Trophoblast cell (in vitro differentiated cells and primary cell): ENCODE measurements around the gene LPP.

ENCODE experiments used
- DNase-seq, 2 donors: peaks; one replicate each; pipeline ENCODE4 v3.0.0-alpha.2; 2016
- H2AFZ ChIP-seq: 2 replicates; pipeline ENCODE4 v1.6.1; 2013; ENCODE audit warnings: low read length, moderate library complexity, mild to moderate bottlenecking; ENCODE audit not compliant: insufficient read depth, poor library complexity
- H2AK5ac ChIP-seq: 2 replicates; pipeline ENCODE4 v1.6.1; 2013; ENCODE audit warnings: mild to moderate bottlenecking, low read length
- H2BK120ac ChIP-seq: 2 replicates; pipeline ENCODE4 v1.6.1; 2013; ENCODE audit warnings: low read length, mild to moderate bottlenecking, moderate library complexity; ENCODE audit not compliant: insufficient read depth, poor library complexity
- H2BK12ac ChIP-seq: 2 replicates; pipeline ENCODE4 v1.6.1; 2013; ENCODE audit warnings: mild to moderate bottlenecking, low read length, moderate library complexity
- H2BK5ac ChIP-seq: 2 replicates; pipeline ENCODE4 v1.6.1; 2013; ENCODE audit warnings: low read length, low read depth, moderate library complexity, mild to moderate bottlenecking; ENCODE audit not compliant: poor library complexity
- H3K14ac ChIP-seq: 2 replicates; pipeline ENCODE4 v1.6.1; 2013; ENCODE audit warnings: mild to moderate bottlenecking, low read length
- H3K18ac ChIP-seq: 2 replicates; pipeline ENCODE4 v1.6.1; 2013; ENCODE audit warnings: mild to moderate bottlenecking, low read length
- H3K23ac ChIP-seq: 2 replicates; pipeline ENCODE4 v1.6.1; 2013; ENCODE audit warnings: low read length
- H3K27ac ChIP-seq: 2 replicates; pipeline ENCODE4 v1.5.1; 2013; ENCODE audit warnings: low read depth, mild to moderate bottlenecking, inconsistent platforms, low read length, moderate library complexity
- H3K27me3 ChIP-seq: 2 replicates; pipeline ENCODE4 v1.6.1; 2013; ENCODE audit warnings: inconsistent platforms, mild to moderate bottlenecking, low read length, moderate library complexity; ENCODE audit not compliant: insufficient read depth
- H3K36me3 ChIP-seq, 2 experiments: 1 replicate in 1 of 2; 2 replicates in 1 of 2; pipeline ENCODE4 v1.6.1; 2013; ENCODE audit warnings: low read length in 2 of 2, mild to moderate bottlenecking in 2 of 2, moderate library complexity in 1 of 2; ENCODE audit not compliant: insufficient read depth in 2 of 2, control insufficient read depth in 1 of 2
- H3K4ac ChIP-seq: 2 replicates; pipeline ENCODE4 v1.6.1; 2013; ENCODE audit warnings: low read depth, mild to moderate bottlenecking, low read length, moderate library complexity
- H3K4me1 ChIP-seq, 2 experiments: 1 replicate in 1 of 2; 2 replicates in 1 of 2; pipeline ENCODE4 v1.6.1; 2013; ENCODE audit warnings: low read length in 2 of 2, mild to moderate bottlenecking in 2 of 2, moderate library complexity in 1 of 2; ENCODE audit not compliant: insufficient read depth in 2 of 2, control insufficient read depth in 1 of 2
- H3K4me2 ChIP-seq: 2 replicates; pipeline ENCODE4 v1.6.1; 2013; ENCODE audit warnings: inconsistent platforms, mild to moderate bottlenecking, low read length, moderate library complexity
- H3K4me3 ChIP-seq: 2 replicates; pipeline ENCODE4 v1.5.1; 2013; ENCODE audit warnings: mild to moderate bottlenecking, low read depth, low read length, inconsistent platforms
- H3K79me1 ChIP-seq: one replicate; pipeline ENCODE4 v1.6.1; 2013; ENCODE audit warnings: low read length
- H3K79me2 ChIP-seq: 2 replicates; pipeline ENCODE4 v1.6.1; 2013; ENCODE audit warnings: low read length, mild to moderate bottlenecking; ENCODE audit not compliant: control insufficient read depth, insufficient read depth, poor library complexity
- H3K9ac ChIP-seq: 2 replicates; pipeline ENCODE4 v1.6.1; 2013; ENCODE audit warnings: mild to moderate bottlenecking, low read length
- H3K9me3 ChIP-seq: 2 replicates; pipeline ENCODE4 v1.6.1; 2013; ENCODE audit warnings: low read depth, mild to moderate bottlenecking, control low read depth, inconsistent platforms, low read length; ENCODE audit not compliant: insufficient read depth
- H4K12ac ChIP-seq: 2 replicates; pipeline ENCODE4 v1.6.1; 2013; ENCODE audit warnings: low read depth, mild to moderate bottlenecking, low read length, moderate library complexity
- H4K8ac ChIP-seq: 2 replicates; pipeline ENCODE4 v1.6.1; 2013; ENCODE audit warnings: low read depth, mild to moderate bottlenecking, low read length, moderate library complexity
- H4K91ac ChIP-seq: one replicate; pipeline ENCODE4 v1.6.1; 2013; ENCODE audit warnings: low read depth, mild to moderate bottlenecking, low read length, moderate library complexity
- WGBS: extraction: QIAGEN DNeasy Blood & Tissue Kit; methylation state at CpG from one replicate; pipeline ENCODE4 v1.1.7; 2013; ENCODE audit warnings: missing lambda C conversion rate; ENCODE audit not compliant: insufficient read length, insufficient coverage; ENCODE audit errors: extremely low coverage; 5-methylcytosine and 5-hydroxymethylcytosine counted together

Gene LPP

GRCh38 chr3:188437926-188438325 lies 284.0 kb downstream of the LPP start:
- Histone ChIP-seq H3K18ac (no peak overlapping the region), H2AK5ac (no peak overlapping the region), H3K4me1 (peaks cover 0 to 2% of the 10 kb centered on the region in 2 experiments), H3K9me3 (no peaks in the 10 kb centered on the region), H3K23ac (no peak overlapping the region), H3K27ac (no peak overlapping the region), H3K79me1 (no peaks in the 10 kb centered on the region), H3K79me2 (no peaks in the 10 kb centered on the region), H4K91ac (no peak overlapping the region), H3K4ac (no peak overlapping the region), H2BK120ac (no peak overlapping the region), H4K12ac (no peak overlapping the region), H2AFZ (no peak overlapping the region), H3K36me3 (no peaks in the 10 kb centered on the region), H3K9ac (no peak overlapping the region), H2BK5ac (no peak overlapping the region), H3K4me2 (no peak overlapping the region), H3K27me3 (no peaks in the 10 kb centered on the region), H3K14ac (no peak overlapping the region), H3K4me3 (no peak overlapping the region), H4K8ac (no peak overlapping the region), H2BK12ac (no peak overlapping the region)
- no peak for DNase-seq
- WGBS, result no CpG with 5 or more reads among the region's 2 CpGs

DNA sequence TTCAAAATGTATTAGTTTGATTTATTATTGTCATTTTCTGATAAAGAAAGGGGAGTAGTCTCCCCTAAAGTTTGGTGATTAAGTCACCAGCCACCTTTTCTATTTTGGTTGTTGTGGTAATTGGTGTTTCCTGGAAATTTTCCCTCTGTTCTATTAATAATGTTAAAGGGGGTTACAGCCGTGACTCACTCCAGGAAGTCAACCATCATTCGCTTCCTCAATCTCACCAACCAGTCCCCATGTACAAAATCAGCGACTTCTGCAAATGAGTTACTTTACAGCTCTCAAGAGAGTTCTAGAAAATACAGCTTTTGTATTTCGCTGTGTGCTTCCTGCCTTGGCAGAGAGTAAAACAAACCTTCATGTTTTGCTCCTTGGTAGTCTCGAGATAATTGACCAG lies 285.1 kb downstream of the LPP start:
- no peak overlapping the region for H2BK12ac ChIP-seq
- H3K79me1 ChIP-seq, result no peaks in the 10 kb centered on the region
- H3K27me3 ChIP-seq, result no peaks in the 10 kb centered on the region
- no peak overlapping the region for H3K4me2 ChIP-seq
- H3K9ac ChIP-seq, result no peak overlapping the region
- H3K36me3 ChIP-seq, result no peaks in the 10 kb centered on the region
- H2BK5ac ChIP-seq, result no peak overlapping the region
- no peak overlapping the region for H2AFZ ChIP-seq
- H3K27ac ChIP-seq, result no peak overlapping the region
- H2AK5ac ChIP-seq, result no peak overlapping the region
- H3K18ac ChIP-seq, result no peak overlapping the region
- no peak overlapping the region for H3K14ac ChIP-seq
- H4K8ac ChIP-seq, result no peak overlapping the region
- no peak overlapping the region for H4K12ac ChIP-seq
- H3K23ac ChIP-seq, result no peak overlapping the region
- DNase-seq, result peak in 1 of 2 donors; percentile 37
- H3K4ac ChIP-seq, result no peak overlapping the region
- no peak overlapping the region for H3K4me3 ChIP-seq
- no CpG with 5 or more reads among the region's 5 CpGs for WGBS
- H4K91ac ChIP-seq, result no peak overlapping the region
- no peak overlapping the region for H2BK120ac ChIP-seq
- no peaks in the 10 kb centered on the region for H3K9me3 ChIP-seq
- peaks cover 0 to 2% of the 10 kb centered on the region in 2 experiments for H3K4me1 ChIP-seq
- H3K79me2 ChIP-seq, result no peaks in the 10 kb centered on the region

DNA sequence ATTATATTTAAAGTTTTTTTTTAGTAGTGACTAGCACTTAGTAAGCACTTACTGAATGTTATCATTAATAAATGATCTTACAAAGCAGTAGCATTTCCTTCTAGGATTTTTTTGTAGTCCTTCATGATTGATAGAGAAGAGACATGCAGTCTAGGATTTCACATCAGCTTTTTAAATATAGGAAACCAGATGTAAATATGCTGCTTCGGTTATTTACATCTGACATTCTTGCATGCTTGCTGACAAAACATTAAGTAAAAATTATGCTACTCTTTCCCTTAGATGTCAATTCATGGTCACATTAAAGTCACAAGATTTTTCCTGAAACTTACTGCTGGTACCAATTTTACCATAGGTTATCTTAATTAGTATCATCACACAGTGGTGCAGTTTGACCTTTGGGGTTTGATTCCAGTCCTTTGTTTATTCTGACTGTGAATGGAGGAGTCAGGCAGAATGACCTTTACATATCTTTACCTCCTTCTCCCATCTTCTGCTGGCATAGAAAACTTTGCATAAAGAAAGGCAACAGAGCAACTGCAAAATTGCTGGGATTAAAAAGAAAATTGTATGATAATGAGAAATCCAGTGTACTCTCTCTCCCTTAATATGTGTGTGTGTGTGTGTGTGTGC lies 286.5 kb downstream of the LPP start:
- Histone ChIP-seq H3K27me3 (no peaks in the 10 kb centered on the region), H3K18ac (no peak overlapping the region), H3K9ac (no peak overlapping the region), H3K4me3 (no peak overlapping the region), H3K23ac (no peak overlapping the region), H4K12ac (no peak overlapping the region), H3K14ac (no peak overlapping the region), H3K79me2 (no peaks in the 10 kb centered on the region), H3K79me1 (no peaks in the 10 kb centered on the region), H2BK5ac (no peak overlapping the region), H3K36me3 (no peaks in the 10 kb centered on the region), H4K8ac (no peak overlapping the region), H3K4me2 (no peak overlapping the region), H2BK120ac (no peak overlapping the region), H3K9me3 (no peaks in the 10 kb centered on the region), H3K4ac (no peak overlapping the region), H2BK12ac (no peak overlapping the region), H2AK5ac (no peak overlapping the region), H2AFZ (no peak overlapping the region), H4K91ac (no peak overlapping the region), H3K4me1 (peaks cover 0 to 2% of the 10 kb centered on the region in 2 experiments), H3K27ac (no peak overlapping the region)
- no CpG with 5 or more reads among the region's 1 CpG for WGBS
- no peak for DNase-seq

DNA sequence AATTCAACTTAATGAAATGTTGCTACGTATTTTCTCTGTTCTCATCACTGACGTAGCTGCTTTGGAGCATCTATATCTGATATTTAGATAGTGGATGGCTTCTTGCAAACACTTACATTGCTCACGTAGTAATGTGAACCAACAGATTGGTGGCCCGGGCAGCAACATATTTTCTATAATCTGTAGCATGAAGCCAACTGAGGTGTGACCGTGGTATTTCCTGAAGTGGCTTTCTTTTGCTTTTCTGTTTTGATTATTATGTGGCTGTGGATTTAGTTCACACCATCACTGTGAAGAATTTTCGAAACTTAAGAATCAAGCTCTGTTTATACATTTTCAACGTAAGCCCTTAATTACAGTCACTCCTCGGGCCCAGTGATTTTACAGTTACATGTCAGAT lies 288.5 kb downstream of the LPP start:
- H3K79me1 ChIP-seq, result no peaks in the 10 kb centered on the region

More for the DNA sequence above, 288.5 kb downstream of the LPP start:
- Histone ChIP-seq H4K91ac (no peak overlapping the region), H3K36me3 (no peaks in the 10 kb centered on the region), H3K4me2 (no peak overlapping the region), H3K18ac (no peak overlapping the region), H3K4me1 (peaks cover 0 to 2% of the 10 kb centered on the region in 2 experiments), H2BK5ac (no peak overlapping the region), H3K23ac (no peak overlapping the region), H3K4me3 (no peak overlapping the region), H2AFZ (no peak overlapping the region), H3K9ac (no peak overlapping the region), H4K12ac (no peak overlapping the region), H3K4ac (no peak overlapping the region), H3K14ac (no peak overlapping the region), H3K79me2 (no peaks in the 10 kb centered on the region), H4K8ac (no peak overlapping the region), H2BK120ac (no peak overlapping the region), H3K27me3 (no peaks in the 10 kb centered on the region), H2BK12ac (no peak overlapping the region), H3K9me3 (no peaks in the 10 kb centered on the region), H2AK5ac (no peak overlapping the region), H3K27ac (no peak overlapping the region)
- no peak for DNase-seq
- no CpG with 5 or more reads among the region's 8 CpGs for WGBS
